Smooth muscle cell (in vitro differentiated cells): ENCODE results near the gene KCNQ1. TPM values are rescaled to one million over a fixed set of nuclear protein-coding genes. Genes with fewer than 3 reads are reported as not detected.

ENCODE experiments used
- DNase-seq: peaks from one replicate; lab custom pipeline; 2025; ENCODE audit not compliant: unreplicated experiment; lab: John Stamatoyannopoulos, UW
- H2AFZ ChIP-seq: fragments of 200-600 bp; sonication (generic); 2 replicates; pipeline ENCODE4 v1.6.0; 2016; ENCODE audit warnings: antibody characterized with exemption, low read depth, mild to moderate bottlenecking
- H3F3A ChIP-seq: fragments of 200-600 bp; sonication (generic); 2 replicates; pipeline ENCODE4 v1.6.0; 2017; ENCODE audit warnings: antibody characterized with exemption, low read depth
- H3K27ac ChIP-seq: fragments of 200-600 bp; sonication (generic); 2 replicates; pipeline ENCODE4 v1.5.1; 2016; ENCODE audit warnings: low read depth, mild to moderate bottlenecking
- H3K27me3 ChIP-seq: fragments of 200-600 bp; sonication (generic); 2 replicates; pipeline ENCODE4 v1.6.1; 2016; ENCODE audit warnings: low read depth, mild to moderate bottlenecking
- H3K36me3 ChIP-seq: fragments of 200-600 bp; sonication (generic); 2 replicates; pipeline ENCODE4 v1.5.1; 2016; ENCODE audit warnings: low read depth
- H3K4me1 ChIP-seq: fragments of 200-600 bp; sonication (generic); 2 replicates; pipeline ENCODE4 v1.5.1; 2016; ENCODE audit warnings: low read depth
- H3K4me2 ChIP-seq: fragments of 200-600 bp; sonication (generic); 2 replicates; pipeline ENCODE4 v1.6.0; 2016; ENCODE audit warnings: mild to moderate bottlenecking
- H3K4me3 ChIP-seq: fragments of 200-600 bp; sonication (generic); 2 replicates; pipeline ENCODE4 v1.5.1; 2016; ENCODE audit warnings: mild to moderate bottlenecking
- H3K79me2 ChIP-seq: fragments of 200-600 bp; sonication (generic); 2 replicates; pipeline ENCODE4 v1.6.0; 2016; ENCODE audit warnings: low read depth, mild to moderate bottlenecking
- H3K9ac ChIP-seq: fragments of 200-600 bp; sonication (generic); 2 replicates; pipeline ENCODE4 v1.6.0; 2016; ENCODE audit warnings: low read depth
- H3K9me3 ChIP-seq: fragments of 200-600 bp; sonication (generic); replicated peaks from 2 replicates; pipeline ENCODE4 v1.5.1; 2016; ENCODE audit warnings: low read depth
- H4K20me1 ChIP-seq: fragments of 200-600 bp; sonication (generic); 2 replicates; pipeline ENCODE4 v1.6.0; 2016; ENCODE audit warnings: low read depth
- WGBS: methylation state at CpG from one replicate; pipeline ENCODE4 v1.1.7; 2016; ENCODE audit warnings: low lambda C conversion rate; 5-methylcytosine and 5-hydroxymethylcytosine counted together
- polyA plus RNA-seq: library from polyadenylated mRNA; unstranded; fragments of >200 nt; fragmentation: Nextera tagmentation; extraction: Ambion mirVana; gene quantifications from 2 replicates; pipeline ENCODE4 v1.2.1, GENCODE V29; 2016
- total RNA-seq: library from RNA; depleted of rRNA; stranded (reverse); fragments of >200 nt; gene quantifications from 2 replicates; pipeline ENCODE4 v1.2.3, GENCODE V29; 2014
- TF ChIP-seq, protein P1 (sequence below): fragments of 200-600 bp; sonication (generic); IDR thresholded peaks from 2 replicates; pipeline ENCODE4 v1.5.1; 2017; ENCODE audit warnings: borderline replicate concordance, mild to moderate bottlenecking, antibody characterized with exemption; ENCODE audit not compliant: insufficient read depth, poor library complexity, severe bottlenecking

Gene KCNQ1
- total and polyA plus RNA-seq, 2 experiments from 2014 or later, result 1.3 to 2.3 TPM

GRCh38 chr11:2821891-2822290 is 377.1 kb downstream of the KCNQ1 start:
- TF ChIP-seq, protein P1, sequence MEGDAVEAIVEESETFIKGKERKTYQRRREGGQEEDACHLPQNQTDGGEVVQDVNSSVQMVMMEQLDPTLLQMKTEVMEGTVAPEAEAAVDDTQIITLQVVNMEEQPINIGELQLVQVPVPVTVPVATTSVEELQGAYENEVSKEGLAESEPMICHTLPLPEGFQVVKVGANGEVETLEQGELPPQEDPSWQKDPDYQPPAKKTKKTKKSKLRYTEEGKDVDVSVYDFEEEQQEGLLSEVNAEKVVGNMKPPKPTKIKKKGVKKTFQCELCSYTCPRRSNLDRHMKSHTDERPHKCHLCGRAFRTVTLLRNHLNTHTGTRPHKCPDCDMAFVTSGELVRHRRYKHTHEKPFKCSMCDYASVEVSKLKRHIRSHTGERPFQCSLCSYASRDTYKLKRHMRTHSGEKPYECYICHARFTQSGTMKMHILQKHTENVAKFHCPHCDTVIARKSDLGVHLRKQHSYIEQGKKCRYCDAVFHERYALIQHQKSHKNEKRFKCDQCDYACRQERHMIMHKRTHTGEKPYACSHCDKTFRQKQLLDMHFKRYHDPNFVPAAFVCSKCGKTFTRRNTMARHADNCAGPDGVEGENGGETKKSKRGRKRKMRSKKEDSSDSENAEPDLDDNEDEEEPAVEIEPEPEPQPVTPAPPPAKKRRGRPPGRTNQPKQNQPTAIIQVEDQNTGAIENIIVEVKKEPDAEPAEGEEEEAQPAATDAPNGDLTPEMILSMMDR, result no peak
- H3K4me3 ChIP-seq, result no peak overlapping the region
- H3K4me2 ChIP-seq, result no peak overlapping the region
- H3F3A ChIP-seq, result peaks cover 5% of the 10 kb centered on the region
- H3K79me2 ChIP-seq, result no peaks in the 10 kb centered on the region
- H3K9me3 ChIP-seq, result peaks cover 12% of the 10 kb centered on the region
- peaks cover 13% of the 10 kb centered on the region for H3K4me1 ChIP-seq
- no peak overlapping the region for H2AFZ ChIP-seq
- H4K20me1 ChIP-seq, result no peaks in the 10 kb centered on the region
- H3K27me3 ChIP-seq, result no peaks in the 10 kb centered on the region
- H3K27ac ChIP-seq, result no peak overlapping the region
- no peaks in the 10 kb centered on the region for H3K36me3 ChIP-seq
- 90% methylated on average over 8 of the region's 8 CpGs for WGBS
- no peak overlapping the region for H3K9ac ChIP-seq
- DNase-seq, result no peak

- Histone ChIP-seq H3F3A (peaks cover 5% of the 10 kb centered on the region), H3K9ac (no peak overlapping the region)
Measured at GRCh38 chr11:2824851-2825250, 380.0 kb downstream of the KCNQ1 start.

GRCh38 chr11:2825261-2825888 is 380.6 kb downstream of the KCNQ1 start:
- Histone ChIP-seq H3F3A (peaks cover 5% of the 10 kb centered on the region), H3K9me3 (peaks cover 6% of the 10 kb centered on the region), H3K9ac (peak overlapping the region; percentile 51), H3K4me3 (no peak overlapping the region), H3K4me2 (peak overlapping the region; percentile 30), H4K20me1 (no peaks in the 10 kb centered on the region), H3K36me3 (no peaks in the 10 kb centered on the region), H3K27me3 (no peaks in the 10 kb centered on the region), H3K4me1 (peaks cover 13% of the 10 kb centered on the region), H3K27ac (peak overlapping the region; percentile 84), H2AFZ (peak overlapping the region; percentile 42), H3K79me2 (no peaks in the 10 kb centered on the region)
- 60% methylated on average over 20 of the region's 22 CpGs for WGBS
- TF ChIP-seq, protein P1, result no peak
- no peak for DNase-seq

More at GRCh38 chr11:2824851-2825250, 380.0 kb downstream of the KCNQ1 start:
- 98% methylated on average over 17 of the region's 18 CpGs for WGBS
- Histone ChIP-seq H3K79me2 (no peaks in the 10 kb centered on the region), H3K4me3 (no peak overlapping the region), H2AFZ (no peak overlapping the region), H3K36me3 (no peaks in the 10 kb centered on the region), H4K20me1 (no peaks in the 10 kb centered on the region), H3K9me3 (peaks cover 8% of the 10 kb centered on the region), H3K4me1 (peaks cover 13% of the 10 kb centered on the region), H3K27ac (no peak overlapping the region), H3K4me2 (no peak overlapping the region), H3K27me3 (no peaks in the 10 kb centered on the region)
- DNase-seq, result no peak
- TF ChIP-seq, protein P1, result no peak
